ENCODE results near the gene ZIC2. TPM values are rescaled to one million over a fixed set of nuclear protein-coding genes. Genes with fewer than 3 reads are reported as not detected.
A peak's percentile ranks its signal among the peaks of the same experiment; 100 is the strongest.

The ZIC2 gene
- total and polyA plus RNA-seq, 2 of the 8 experiments (the other 6 are each of a cell fraction or from before 2014, with no cell fraction given): 53.2 to 372 TPM

DNA sequence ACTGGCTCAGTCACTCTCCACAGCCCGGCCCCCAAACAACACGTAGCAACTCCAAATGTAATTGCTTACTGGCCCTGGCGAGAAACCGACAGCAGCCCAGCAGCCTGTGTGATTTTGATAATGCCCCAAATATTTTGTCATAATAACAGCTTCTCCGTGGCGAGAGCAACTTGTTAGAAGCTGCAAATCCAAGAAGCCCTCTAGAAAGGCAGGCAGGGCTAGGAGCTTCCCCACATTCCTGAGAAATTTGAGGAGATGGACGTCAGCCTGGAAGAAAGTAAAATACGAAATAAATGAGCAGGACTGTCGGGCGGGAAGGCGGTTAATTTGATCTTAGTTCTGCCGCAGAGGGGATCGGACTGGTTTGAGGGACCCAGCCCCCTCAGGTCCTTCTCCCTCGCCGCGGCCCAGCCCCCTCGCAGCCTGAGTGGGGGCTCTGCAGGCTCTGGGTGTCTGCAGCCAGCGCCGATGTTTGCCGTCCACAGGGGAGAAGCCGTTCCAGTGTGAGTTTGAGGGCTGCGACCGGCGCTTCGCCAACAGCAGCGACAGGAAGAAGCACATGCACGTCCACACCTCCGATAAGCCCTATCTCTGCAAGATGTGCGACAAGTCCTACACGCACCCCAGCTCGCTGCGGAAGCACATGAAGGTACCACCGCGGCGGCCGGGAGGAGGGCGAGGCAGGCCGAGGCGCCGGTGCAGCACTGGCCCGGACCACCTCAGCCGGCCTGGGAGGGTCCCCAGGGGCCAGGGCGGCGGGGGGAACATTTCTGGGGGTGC lies 3.1 kb downstream of the ZIC2 start (continued):
- TF ChIP-seq RBBP5 (IDR thresholded peaks at IDR 0.05; ENCODE audit: borderline replicate concordance, low read depth, low read length): no peak
- TF ChIP-seq POLR2AphosphoS5 (IDR thresholded peaks at IDR 0.05; ENCODE audit: low read depth, low read length): peak; percentile 83; the same call in 1 of the 2 replicates
- TF ChIP-seq TAF7 (optimal IDR thresholded peaks at IDR 0.05; ENCODE audit: borderline replicate concordance, low read depth, low read length): peak; percentile 10
- no peak for TF ChIP-seq HDAC6 (IDR thresholded peaks at IDR 0.05; ENCODE audit: low read depth, low read length)
- TF ChIP-seq SUZ12 (IDR thresholded peaks at IDR 0.05; ENCODE audit: low read length): no peak
- TF ChIP-seq NANOG (IDR thresholded peaks at IDR 0.05; ENCODE audit: insufficient read depth, low read depth, low read length, poor library complexity, severe bottlenecking): no peak
- TF ChIP-seq SRF (IDR thresholded peaks at IDR 0.05; ENCODE audit: low read depth, low read length): no peak
- TF ChIP-seq TEAD4 (IDR thresholded peaks at IDR 0.05; ENCODE audit: low read depth, low read length): no peak
- no peak for TF ChIP-seq BCL11A (IDR thresholded peaks at IDR 0.05; ENCODE audit: low read depth in 2 of 2, low read length in 2 of 2)
- TF ChIP-seq MAFK (IDR thresholded peaks at IDR 0.05; ENCODE audit: low read depth, low read length): no peak
- no peak for TF ChIP-seq BRCA1 (IDR thresholded peaks at IDR 0.05; ENCODE audit: low read depth, low read length)
- no peak for TF ChIP-seq GTF2F1 (IDR thresholded peaks at IDR 0.05; ENCODE audit: borderline replicate concordance, low read depth, low read length)
- no peak for TF ChIP-seq EP300 (IDR thresholded peaks at IDR 0.05; ENCODE audit: borderline replicate concordance in 1 of 2, low read depth in 2 of 2, low read length in 2 of 2)
- TF ChIP-seq SIRT6 (IDR thresholded peaks at IDR 0.05; ENCODE audit: low read length): no peak
- no peak for TF ChIP-seq JUN (IDR thresholded peaks at IDR 0.05; ENCODE audit: low read depth, low read length)
- TF ChIP-seq POU5F1 (IDR thresholded peaks at IDR 0.05; ENCODE audit: low read depth, low read length): no peak
- no peak for TF ChIP-seq CHD1 (IDR thresholded peaks at IDR 0.05; ENCODE audit: low read depth, low read length)
- TF ChIP-seq KDM5A (IDR thresholded peaks at IDR 0.05; ENCODE audit: low read length): no peak
- no peak for TF ChIP-seq EGR1 (IDR thresholded peaks at IDR 0.05; ENCODE audit: borderline replicate concordance, low read depth, low read length)
- TF ChIP-seq CBX5 (IDR thresholded peaks at IDR 0.05; ENCODE audit: low read depth, low read length): no peak
- TF ChIP-seq, protein P1, sequence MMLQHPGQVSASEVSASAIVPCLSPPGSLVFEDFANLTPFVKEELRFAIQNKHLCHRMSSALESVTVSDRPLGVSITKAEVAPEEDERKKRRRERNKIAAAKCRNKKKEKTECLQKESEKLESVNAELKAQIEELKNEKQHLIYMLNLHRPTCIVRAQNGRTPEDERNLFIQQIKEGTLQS (IDR thresholded peaks at IDR 0.05; ENCODE audit: insufficient read depth, low read depth, low read length): no peak
- TF ChIP-seq FOSL1 (IDR thresholded peaks at IDR 0.05; ENCODE audit: insufficient read depth, low read depth, low read length): no peak
- 0 out of 2 replicates have a peak, but pooled peaks have one; percentile 34 for TF ChIP-seq TAF1 (IDR thresholded peaks at IDR 0.05; ENCODE audit: low read depth, low read length)
- peak in 1 of 2 experiments; percentile 3; a peak in 1 of 4 replicates for TF ChIP-seq RAD21 (IDR thresholded peaks at IDR 0.05 in 1 of 2, conservative IDR thresholded peaks at IDR 0.05 in 1 of 2; ENCODE audit: low read depth in 2 of 2, low read length in 2 of 2)
